ENCODE results near the gene SLCO4A1.

- TF ChIP-seq, protein P1, sequence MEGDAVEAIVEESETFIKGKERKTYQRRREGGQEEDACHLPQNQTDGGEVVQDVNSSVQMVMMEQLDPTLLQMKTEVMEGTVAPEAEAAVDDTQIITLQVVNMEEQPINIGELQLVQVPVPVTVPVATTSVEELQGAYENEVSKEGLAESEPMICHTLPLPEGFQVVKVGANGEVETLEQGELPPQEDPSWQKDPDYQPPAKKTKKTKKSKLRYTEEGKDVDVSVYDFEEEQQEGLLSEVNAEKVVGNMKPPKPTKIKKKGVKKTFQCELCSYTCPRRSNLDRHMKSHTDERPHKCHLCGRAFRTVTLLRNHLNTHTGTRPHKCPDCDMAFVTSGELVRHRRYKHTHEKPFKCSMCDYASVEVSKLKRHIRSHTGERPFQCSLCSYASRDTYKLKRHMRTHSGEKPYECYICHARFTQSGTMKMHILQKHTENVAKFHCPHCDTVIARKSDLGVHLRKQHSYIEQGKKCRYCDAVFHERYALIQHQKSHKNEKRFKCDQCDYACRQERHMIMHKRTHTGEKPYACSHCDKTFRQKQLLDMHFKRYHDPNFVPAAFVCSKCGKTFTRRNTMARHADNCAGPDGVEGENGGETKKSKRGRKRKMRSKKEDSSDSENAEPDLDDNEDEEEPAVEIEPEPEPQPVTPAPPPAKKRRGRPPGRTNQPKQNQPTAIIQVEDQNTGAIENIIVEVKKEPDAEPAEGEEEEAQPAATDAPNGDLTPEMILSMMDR (conservative IDR thresholded peaks at IDR 0.05 in 1 of 2, IDR thresholded peaks at IDR 0.05 in 1 of 2; ENCODE audit: low read depth in 1 of 2, low read length in 2 of 2), result no peak
- no peak for TF ChIP-seq EZH2 (IDR thresholded peaks at IDR 0.05; ENCODE audit: low read length, missing control alignments)
Measured at GRCh38 chr20:62618611-62619529, 23.4 kb upstream of the SLCO4A1 start.

Measured in fibroblast of lung (primary cell).